Transverse colon (tissue), 4 donors: ENCODE results near the gene SH3PXD2B. TPM values are rescaled to one million over a fixed set of nuclear protein-coding genes. Genes with fewer than 3 reads are reported as not detected.
A peak's percentile ranks its signal among the peaks of the same experiment; 100 is the strongest.

ENCODE experiments used
- DNase-seq: peaks from one replicate; pipeline ENCODE4 v3.0.0-alpha.2; 2019
- H3K27ac ChIP-seq, 4 donors: fragments of 200-600 bp; sonication (generic); 2 replicates each; pipeline ENCODE4 v1.5.1; 2016 to 2018; ENCODE audit warnings: inconsistent platforms in 4 of 4
- H3K27me3 ChIP-seq: fragments of 200-600 bp; sonication (generic); 2 replicates; pipeline ENCODE4 v1.5.1; 2017; ENCODE audit warnings: inconsistent platforms
- H3K36me3 ChIP-seq, 4 donors: fragments of 200-600 bp; sonication (generic); 2 replicates each; pipeline ENCODE4 v1.5.1; 2017 to 2019; ENCODE audit warnings: inconsistent platforms in 4 of 4
- H3K4me1 ChIP-seq, 4 donors: fragments of 200-600 bp; sonication (generic); 2 replicates each; pipeline ENCODE4 v1.5.1; 2017 to 2020; ENCODE audit warnings: inconsistent platforms in 4 of 4
- H3K4me3 ChIP-seq, 4 donors: fragments of 200-600 bp; sonication (generic); 1 replicate in 1 of 4; 2 replicates in 3 of 4; pipeline versions ENCODE4 v1.5.1 to v1.6.1; 2017 to 2019; ENCODE audit warnings: inconsistent platforms in 4 of 4
- H3K9me3 ChIP-seq, 2 donors: fragments of 200-600 bp; sonication (generic); 2 replicates each; pipeline ENCODE4 v1.5.1; 2017 to 2019; ENCODE audit warnings: inconsistent platforms in 2 of 2
- CTCF ChIP-seq, 5 experiments: fragments of 200-600 bp in 3 of 5; fragments of 450-650 bp in 2 of 5; sonication (generic) in 3 of 5; IDR thresholded peaks; 1 replicate in 2 of 5; 2 replicates in 3 of 5; pipeline ENCODE4 v1.5.1; 2016 to 2017; ENCODE audit warnings: antibody characterized with exemption in 5 of 5, inconsistent platforms in 3 of 5, mild to moderate bottlenecking in 2 of 5, moderate library complexity in 1 of 5
- EP300 ChIP-seq: sonication (generic); formaldehyde crosslinking; IDR thresholded peaks from one replicate; pipeline ENCODE4 v1.6.1; 2017; ENCODE audit warnings: antibody characterized with exemption, low read depth
- POLR2A ChIP-seq: fragments of 450-650 bp; IDR thresholded peaks from one replicate; pipeline ENCODE4 v1.6.1; 2016; ENCODE audit warnings: antibody characterized with exemption, mild to moderate bottlenecking, moderate library complexity
- POLR2AphosphoS5 ChIP-seq, 3 donors: sonication (generic); formaldehyde crosslinking; IDR thresholded peaks; one replicate each; pipeline ENCODE4 v1.6.1; 2016; ENCODE audit warnings: antibody characterized with exemption in 3 of 3
- WGBS, 2 donors: methylation state at CpG; one replicate each; pipeline ENCODE4 v1.1.5; 2018; ENCODE audit warnings: low coverage in 1 of 2; 5-methylcytosine and 5-hydroxymethylcytosine counted together
- in situ Hi-C, 4 donors: fragments of 200-750 bp; cut with MboI; loops; one replicate each; pipeline versions ENCODE4 v1.15.0 to v1.15.1; 2017; ENCODE audit warnings: low sequenced_read_pairs in 3 of 4, low pct_ligation_motif_present in 1 of 4, low pct_unique_long_range_greater_than_20kb in 1 of 4
- intact Hi-C: fragments of 100-400 bp; cut with DNase I; formaldehyde crosslinking; loops from one replicate; pipeline ENCODE4 v1.15.1; 2023; ENCODE audit warnings: low total_unique reads
- total RNA-seq, 4 donors: library from RNA; depleted of rRNA; stranded (reverse); fragments of >200 nt; gene quantifications; one replicate each; pipeline ENCODE4 v1.1.0, GENCODE V29; 2016

Gene SH3PXD2B
- total RNA-seq, 4 donors from 2014 or later, result 10.2 to 26.6 (median 14.6) TPM

GRCh38 chr5:172325452-172325851 lies 128.9 kb downstream of the SH3PXD2B start:
- Histone ChIP-seq H3K4me1 (no peaks in the 10 kb centered on the region), H3K27me3 (no peaks in the 10 kb centered on the region), H3K27ac (no peak overlapping the region), H3K4me3 (no peak overlapping the region), H3K9me3 (no peaks in the 10 kb centered on the region), H3K36me3 (no peaks in the 10 kb centered on the region)
- 86 to 92% methylated on average over 9 of the region's 9 CpGs for WGBS, 2 donors
- in situ Hi-C loops (no loop called here), intact Hi-C loops (no loop called here)
- DNase-seq, result no peak
- TF ChIP-seq EP300 (no peak), POLR2A (no peak), POLR2AphosphoS5 (IDR thresholded peaks at IDR 0.05) (no peak), CTCF (IDR thresholded peaks at IDR 0.05) (no peak)

- Histone ChIP-seq H3K27ac (no peak overlapping the region), H3K9me3 (no peaks in the 10 kb centered on the region), H3K4me3 (no peak overlapping the region), H3K4me1 (no peaks in the 10 kb centered on the region), H3K27me3 (no peaks in the 10 kb centered on the region), H3K36me3 (no peaks in the 10 kb centered on the region)
- intact Hi-C loops (no loop called here), in situ Hi-C loops (no loop called here)
- TF ChIP-seq POLR2A, result no peak
- TF ChIP-seq POLR2AphosphoS5 (IDR thresholded peaks at IDR 0.05), result no peak
- no peak for TF ChIP-seq EP300
- WGBS, 2 donors, result 64 to 70% methylated on average over 7 to 9 of the region's 9 CpGs
- peak; percentile 14 for DNase-seq
These were observed 132.0 kb downstream of the SH3PXD2B start for GRCh38 chr5:172322028-172322965.

- Histone ChIP-seq H3K9me3 (no peaks in the 10 kb centered on the region), H3K4me3 (no peak overlapping the region), H3K27ac (no peak overlapping the region), H3K4me1 (no peaks in the 10 kb centered on the region), H3K36me3 (no peaks in the 10 kb centered on the region), H3K27me3 (no peaks in the 10 kb centered on the region)
- in situ Hi-C loops (no loop called here), intact Hi-C loops (no loop called here)
- DNase-seq, result no peak
- TF ChIP-seq POLR2AphosphoS5 (IDR thresholded peaks at IDR 0.05), result no peak
- TF ChIP-seq CTCF (IDR thresholded peaks at IDR 0.05), result no peak
- TF ChIP-seq EP300, result no peak
- no peak for TF ChIP-seq POLR2A
These were observed 132.7 kb downstream of the SH3PXD2B start for GRCh38 chr5:172321593-172321992.

GRCh38 chr5:172319708-172320441 lies 134.4 kb downstream of the SH3PXD2B start:
- Histone ChIP-seq H3K27ac (no peak overlapping the region), H3K4me1 (no peaks in the 10 kb centered on the region), H3K9me3 (no peaks in the 10 kb centered on the region), H3K4me3 (no peak overlapping the region), H3K27me3 (no peaks in the 10 kb centered on the region), H3K36me3 (no peaks in the 10 kb centered on the region)
- 81 to 91% methylated on average over 4 of the region's 4 CpGs for WGBS, 2 donors
- intact Hi-C loops, result no loop called here
- TF ChIP-seq EP300, result no peak
- TF ChIP-seq POLR2AphosphoS5 (IDR thresholded peaks at IDR 0.05), result no peak
- in situ Hi-C loops, result no loop called here
- no peak for DNase-seq
